Smooth muscle cell (in vitro differentiated cells): ENCODE measurements around the gene MAL. TPM values are rescaled to one million over a fixed set of nuclear protein-coding genes. Genes with fewer than 3 reads are reported as not detected.

Source experiments
- DNase-seq: peaks from one replicate; lab custom pipeline; 2025; ENCODE audit not compliant: unreplicated experiment; lab: John Stamatoyannopoulos, UW
- H2AFZ ChIP-seq: fragments of 200-600 bp; sonication (generic); 2 replicates; pipeline ENCODE4 v1.6.0; 2016; ENCODE audit warnings: antibody characterized with exemption, low read depth, mild to moderate bottlenecking
- H3F3A ChIP-seq: fragments of 200-600 bp; sonication (generic); 2 replicates; pipeline ENCODE4 v1.6.0; 2017; ENCODE audit warnings: antibody characterized with exemption, low read depth
- H3K27ac ChIP-seq: fragments of 200-600 bp; sonication (generic); 2 replicates; pipeline ENCODE4 v1.5.1; 2016; ENCODE audit warnings: low read depth, mild to moderate bottlenecking
- H3K27me3 ChIP-seq: fragments of 200-600 bp; sonication (generic); 2 replicates; pipeline ENCODE4 v1.6.1; 2016; ENCODE audit warnings: low read depth, mild to moderate bottlenecking
- H3K36me3 ChIP-seq: fragments of 200-600 bp; sonication (generic); 2 replicates; pipeline ENCODE4 v1.5.1; 2016; ENCODE audit warnings: low read depth
- H3K4me1 ChIP-seq: fragments of 200-600 bp; sonication (generic); 2 replicates; pipeline ENCODE4 v1.5.1; 2016; ENCODE audit warnings: low read depth
- H3K4me2 ChIP-seq: fragments of 200-600 bp; sonication (generic); 2 replicates; pipeline ENCODE4 v1.6.0; 2016; ENCODE audit warnings: mild to moderate bottlenecking
- H3K4me3 ChIP-seq: fragments of 200-600 bp; sonication (generic); 2 replicates; pipeline ENCODE4 v1.5.1; 2016; ENCODE audit warnings: mild to moderate bottlenecking
- H3K79me2 ChIP-seq: fragments of 200-600 bp; sonication (generic); 2 replicates; pipeline ENCODE4 v1.6.0; 2016; ENCODE audit warnings: low read depth, mild to moderate bottlenecking
- H3K9ac ChIP-seq: fragments of 200-600 bp; sonication (generic); 2 replicates; pipeline ENCODE4 v1.6.0; 2016; ENCODE audit warnings: low read depth
- H3K9me3 ChIP-seq: fragments of 200-600 bp; sonication (generic); replicated peaks from 2 replicates; pipeline ENCODE4 v1.5.1; 2016; ENCODE audit warnings: low read depth
- H4K20me1 ChIP-seq: fragments of 200-600 bp; sonication (generic); 2 replicates; pipeline ENCODE4 v1.6.0; 2016; ENCODE audit warnings: low read depth
- CTCF ChIP-seq: fragments of 200-600 bp; sonication (generic); IDR thresholded peaks from 2 replicates; pipeline ENCODE4 v1.5.1; 2017; ENCODE audit warnings: borderline replicate concordance, mild to moderate bottlenecking, antibody characterized with exemption; ENCODE audit not compliant: insufficient read depth, poor library complexity, severe bottlenecking
- WGBS: methylation state at CpG from one replicate; pipeline ENCODE4 v1.1.7; 2016; ENCODE audit warnings: low lambda C conversion rate; 5-methylcytosine and 5-hydroxymethylcytosine counted together
- polyA plus RNA-seq: library from polyadenylated mRNA; unstranded; fragments of >200 nt; fragmentation: Nextera tagmentation; extraction: Ambion mirVana; gene quantifications from 2 replicates; pipeline ENCODE4 v1.2.1, GENCODE V29; 2016
- total RNA-seq: library from RNA; depleted of rRNA; stranded (reverse); fragments of >200 nt; gene quantifications from 2 replicates; pipeline ENCODE4 v1.2.3, GENCODE V29; 2014

MAL gene
- total and polyA plus RNA-seq, 2 experiments from 2014 or later = not detected

GRCh38 chr2:95069465-95069864, 44.0 kb downstream of the MAL start:
- no peaks in the 10 kb centered on the region for H3K36me3 ChIP-seq
- no peaks in the 10 kb centered on the region for H3K27me3 ChIP-seq
- no peaks in the 10 kb centered on the region for H3F3A ChIP-seq
- no peak overlapping the region for H3K4me2 ChIP-seq
- H3K9me3 ChIP-seq = no peaks in the 10 kb centered on the region
- no peak overlapping the region for H3K27ac ChIP-seq
- no peak for DNase-seq
- no peaks in the 10 kb centered on the region for H4K20me1 ChIP-seq
- H3K4me1 ChIP-seq = no peaks in the 10 kb centered on the region
- no peak for TF ChIP-seq CTCF
- 90% methylated on average over 9 of the region's 9 CpGs for WGBS
- H3K9ac ChIP-seq = no peak overlapping the region
- H3K4me3 ChIP-seq = no peak overlapping the region
- no peaks in the 10 kb centered on the region for H3K79me2 ChIP-seq
- no peak overlapping the region for H2AFZ ChIP-seq

GRCh38 chr2:95071856-95072255, 46.3 kb downstream of the MAL start:
- Histone ChIP-seq H2AFZ (no peak overlapping the region), H3K4me2 (no peak overlapping the region), H3K9ac (no peak overlapping the region), H3K4me1 (no peaks in the 10 kb centered on the region), H3F3A (no peaks in the 10 kb centered on the region), H4K20me1 (no peaks in the 10 kb centered on the region), H3K27ac (no peak overlapping the region), H3K9me3 (no peaks in the 10 kb centered on the region), H3K27me3 (no peaks in the 10 kb centered on the region), H3K36me3 (no peaks in the 10 kb centered on the region), H3K79me2 (no peaks in the 10 kb centered on the region), H3K4me3 (no peak overlapping the region)
- no peak for TF ChIP-seq CTCF
- 78% methylated on average over 4 of the region's 4 CpGs for WGBS
- no peak for DNase-seq

- Histone ChIP-seq H3K79me2 (no peaks in the 10 kb centered on the region), H3K4me2 (no peak overlapping the region), H3K27me3 (no peaks in the 10 kb centered on the region), H2AFZ (no peak overlapping the region), H4K20me1 (no peaks in the 10 kb centered on the region), H3K36me3 (no peaks in the 10 kb centered on the region), H3F3A (no peaks in the 10 kb centered on the region), H3K9ac (no peak overlapping the region), H3K27ac (no peak overlapping the region), H3K4me1 (no peaks in the 10 kb centered on the region), H3K4me3 (no peak overlapping the region), H3K9me3 (no peaks in the 10 kb centered on the region)
- DNase-seq = no peak
- 71% methylated on average over 4 of the region's 4 CpGs for WGBS
- TF ChIP-seq CTCF = no peak
Measured at GRCh38 chr2:95072424-95072823, 46.9 kb downstream of the MAL start.

GRCh38 chr2:95073856-95074662, 48.6 kb downstream of the MAL start:
- Histone ChIP-seq H4K20me1 (no peaks in the 10 kb centered on the region), H3K4me3 (no peak overlapping the region), H3K4me1 (no peaks in the 10 kb centered on the region), H3K27ac (no peak overlapping the region), H3K79me2 (no peaks in the 10 kb centered on the region), H3F3A (no peaks in the 10 kb centered on the region), H3K27me3 (no peaks in the 10 kb centered on the region), H3K9ac (no peak overlapping the region), H3K9me3 (no peaks in the 10 kb centered on the region), H3K4me2 (no peak overlapping the region), H2AFZ (no peak overlapping the region), H3K36me3 (no peaks in the 10 kb centered on the region)
- WGBS = 83% methylated on average over 18 of the region's 18 CpGs
- DNase-seq = no peak
- no peak for TF ChIP-seq CTCF
